ENCODE data around the gene PCDH9.
"Not testable (repeated sequence)": the region's sequence is repeated elsewhere in the genome, so short reads cannot be mapped to it uniquely, and the experiment has no call there.

The PCDH9 gene

DNA sequence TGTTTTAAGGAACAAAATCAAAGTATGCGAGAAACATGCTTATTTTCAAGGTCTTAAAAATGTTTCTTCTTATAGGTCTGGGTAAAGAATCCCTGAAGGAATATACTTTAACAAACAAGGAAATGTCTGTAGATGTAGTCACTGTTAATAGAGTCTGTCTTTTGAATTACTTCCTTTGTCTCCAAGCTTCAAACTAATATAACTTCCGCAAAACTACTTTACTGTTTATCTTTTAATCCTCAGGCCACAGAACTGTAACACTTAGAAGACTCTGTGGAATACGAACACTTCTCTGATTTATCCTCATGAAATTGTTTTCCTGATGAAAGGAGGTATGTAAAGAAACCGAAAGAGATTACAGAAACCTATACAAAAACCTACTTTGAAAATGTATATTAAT, 316.0 kb downstream of the PCDH9 start:
- no peak for DNase-seq (ENCODE audit: low read depth in 3 of 3)

DNA sequence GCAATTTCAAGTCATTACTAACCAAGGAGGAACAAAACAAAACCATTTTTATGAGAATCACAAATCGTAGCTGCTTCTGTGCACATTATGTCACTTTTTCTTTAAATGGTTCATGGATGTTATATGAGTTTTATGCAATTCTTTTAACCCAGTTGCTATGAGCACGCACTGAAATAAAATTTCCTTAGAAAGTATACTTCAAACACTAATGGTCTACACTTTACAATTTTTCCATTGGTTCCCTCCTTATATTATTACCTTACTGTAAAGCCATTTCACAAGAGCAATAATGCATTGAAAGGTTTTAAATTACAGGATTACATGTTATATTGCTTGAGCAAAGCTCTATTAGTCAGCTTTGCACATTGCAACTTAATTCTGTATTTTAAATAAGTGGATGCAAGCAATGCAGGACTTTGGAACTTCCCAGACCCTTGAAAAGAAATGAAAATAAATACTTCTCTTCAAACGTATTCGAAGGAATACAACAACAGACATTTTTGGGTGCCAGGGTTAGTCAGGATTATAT, 318.7 kb downstream of the PCDH9 start:
- no peak for DNase-seq (ENCODE audit: low read depth in 3 of 3)

DNA sequence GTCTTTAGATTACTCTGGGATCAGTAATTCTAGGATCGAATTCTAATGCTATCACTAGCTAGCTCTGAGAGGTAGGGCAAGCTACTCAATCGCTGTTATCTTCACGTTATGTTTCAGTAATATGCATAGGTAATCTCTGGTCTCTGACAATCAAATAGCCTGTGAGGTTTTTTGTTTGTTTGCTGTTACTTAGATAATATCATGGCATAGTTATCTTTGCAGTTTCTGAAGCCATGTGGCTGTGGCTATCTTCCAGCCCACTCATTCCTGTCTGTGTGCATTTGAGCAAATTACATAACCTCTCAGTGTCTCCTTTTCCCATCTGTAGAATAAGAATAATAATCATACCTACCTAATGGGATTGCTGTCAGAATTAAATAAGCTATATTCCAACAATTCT, 330.2 kb downstream of the PCDH9 start:
- no peak for DNase-seq (ENCODE audit: low read depth in 3 of 3)

GRCh38 chr13:66896933-66897332, 333.2 kb downstream of the PCDH9 start:
- DNase-seq (ENCODE audit: low read depth in 3 of 3), result no peak

GRCh38 chr13:66895780-66896179, 334.4 kb downstream of the PCDH9 start:
- no peak for DNase-seq (ENCODE audit: low read depth in 3 of 3)

DNA sequence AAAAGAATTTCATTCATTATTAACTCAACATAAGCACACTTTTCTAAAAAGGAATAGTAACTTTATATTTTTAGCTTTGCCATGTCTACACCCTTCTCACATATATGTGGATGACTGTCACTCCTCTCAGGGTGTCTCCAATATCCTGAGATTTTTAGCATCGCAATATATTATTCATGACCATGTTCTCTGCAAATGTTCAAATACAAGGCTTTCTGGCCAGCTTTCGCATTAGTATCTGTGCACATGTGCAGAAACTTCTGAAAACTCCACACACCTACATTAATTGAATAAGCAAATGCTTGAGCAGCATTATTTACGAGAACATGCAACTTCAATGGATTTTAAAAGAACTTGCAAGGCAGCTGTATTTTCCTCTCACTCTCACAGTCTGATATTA, 334.8 kb downstream of the PCDH9 start:
- DNase-seq (ENCODE audit: low read depth in 3 of 3), result no peak

DNA sequence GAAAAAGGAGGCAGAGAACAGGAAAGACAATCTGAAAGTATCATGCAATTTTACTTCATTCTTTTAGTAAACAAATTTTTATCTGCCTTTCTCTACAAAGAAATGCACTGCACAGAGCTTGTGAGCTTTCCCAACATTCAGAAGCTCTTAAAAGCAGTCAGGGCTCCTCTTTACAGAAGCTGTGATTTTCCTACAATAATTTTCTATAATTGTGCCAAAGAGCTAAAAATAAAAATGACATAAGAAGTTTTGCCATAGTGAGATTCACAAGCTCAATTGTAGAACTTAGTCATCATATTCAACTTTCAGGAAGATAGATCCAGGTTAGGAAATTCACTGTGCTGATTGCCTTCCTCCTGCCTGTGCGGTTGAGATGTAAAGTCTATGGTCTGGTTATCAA, 341.4 kb downstream of the PCDH9 start:
- no peak for DNase-seq (ENCODE audit: low read depth in 3 of 3)

- no peak for DNase-seq (ENCODE audit: low read depth in 3 of 3)
Measured at GRCh38 chr13:66887088-66887487, 343.0 kb downstream of the PCDH9 start.

DNA sequence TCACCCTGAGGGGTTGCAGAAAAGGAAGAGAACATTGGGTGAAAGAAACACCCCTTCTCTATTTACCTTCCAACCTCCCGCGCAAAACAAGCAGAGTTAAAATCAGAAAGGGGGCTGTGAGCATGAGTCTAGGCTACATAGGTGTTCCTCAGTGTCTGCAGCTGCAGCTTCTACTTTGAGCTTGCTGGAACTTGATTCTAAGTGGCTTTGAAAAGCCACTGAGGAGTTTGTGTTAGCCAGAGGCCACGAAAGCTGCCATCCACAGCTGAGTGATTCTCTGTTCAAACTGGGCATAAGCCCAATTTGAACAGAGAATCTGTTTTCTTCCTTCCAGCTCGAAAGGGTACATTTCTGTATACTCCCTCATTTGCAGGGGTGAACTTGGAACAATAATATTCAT, 343.9 kb downstream of the PCDH9 start:
- DNase-seq (ENCODE audit: low read depth in 3 of 3), result no peak

GRCh38 chr13:66881170-66881569, 349.0 kb downstream of the PCDH9 start:
- DNase-seq (ENCODE audit: low read depth in 3 of 3), result not testable (repeated sequence)

DNA sequence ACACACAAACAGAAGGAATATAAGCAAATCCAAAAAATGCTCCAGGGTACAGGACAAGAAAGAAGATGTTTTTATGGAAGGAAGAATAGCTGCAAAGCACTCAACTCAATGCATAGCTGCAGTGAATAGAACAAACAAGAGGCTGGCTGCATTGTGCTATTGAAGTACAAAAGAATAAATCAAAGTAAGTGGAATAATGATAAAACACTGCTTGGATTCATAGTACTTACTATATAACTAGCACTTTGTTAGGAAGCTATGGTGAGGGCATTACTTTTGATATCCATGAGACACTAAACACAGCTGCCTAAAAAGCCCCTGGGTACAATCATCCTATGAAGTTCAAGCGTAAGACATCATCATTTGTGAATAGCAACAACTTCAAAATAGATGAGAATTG, 350.1 kb downstream of the PCDH9 start:
- no peak for DNase-seq (ENCODE audit: low read depth in 3 of 3)

- DNase-seq (ENCODE audit: low read depth in 3 of 3), result no peak
Measured at GRCh38 chr13:66875264-66875663, 354.9 kb downstream of the PCDH9 start.

DNA sequence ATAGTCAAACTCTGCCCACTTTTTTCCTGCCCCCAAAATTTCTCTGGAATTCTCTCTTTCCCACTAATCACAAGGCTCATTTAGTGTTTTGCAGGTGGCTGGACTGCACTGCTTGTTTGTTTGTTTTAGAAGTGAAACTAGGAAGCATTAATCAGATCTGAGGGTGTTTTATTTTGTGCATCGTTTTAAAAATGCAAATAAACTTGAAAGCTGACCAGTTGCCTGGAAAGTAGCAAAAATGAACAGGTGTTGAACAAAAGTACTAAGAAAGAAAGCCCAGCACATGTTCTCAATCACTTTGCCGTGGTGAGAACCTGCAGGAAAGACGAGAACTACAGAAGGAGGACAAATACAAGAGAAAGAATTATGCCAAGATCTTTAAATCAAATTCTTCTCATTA, 365.5 kb downstream of the PCDH9 start:
- no peak for DNase-seq (ENCODE audit: low read depth in 3 of 3)

GRCh38 chr13:66860878-66861417, 369.2 kb downstream of the PCDH9 start:
- no peak for DNase-seq (ENCODE audit: low read depth in 3 of 3)

DNA sequence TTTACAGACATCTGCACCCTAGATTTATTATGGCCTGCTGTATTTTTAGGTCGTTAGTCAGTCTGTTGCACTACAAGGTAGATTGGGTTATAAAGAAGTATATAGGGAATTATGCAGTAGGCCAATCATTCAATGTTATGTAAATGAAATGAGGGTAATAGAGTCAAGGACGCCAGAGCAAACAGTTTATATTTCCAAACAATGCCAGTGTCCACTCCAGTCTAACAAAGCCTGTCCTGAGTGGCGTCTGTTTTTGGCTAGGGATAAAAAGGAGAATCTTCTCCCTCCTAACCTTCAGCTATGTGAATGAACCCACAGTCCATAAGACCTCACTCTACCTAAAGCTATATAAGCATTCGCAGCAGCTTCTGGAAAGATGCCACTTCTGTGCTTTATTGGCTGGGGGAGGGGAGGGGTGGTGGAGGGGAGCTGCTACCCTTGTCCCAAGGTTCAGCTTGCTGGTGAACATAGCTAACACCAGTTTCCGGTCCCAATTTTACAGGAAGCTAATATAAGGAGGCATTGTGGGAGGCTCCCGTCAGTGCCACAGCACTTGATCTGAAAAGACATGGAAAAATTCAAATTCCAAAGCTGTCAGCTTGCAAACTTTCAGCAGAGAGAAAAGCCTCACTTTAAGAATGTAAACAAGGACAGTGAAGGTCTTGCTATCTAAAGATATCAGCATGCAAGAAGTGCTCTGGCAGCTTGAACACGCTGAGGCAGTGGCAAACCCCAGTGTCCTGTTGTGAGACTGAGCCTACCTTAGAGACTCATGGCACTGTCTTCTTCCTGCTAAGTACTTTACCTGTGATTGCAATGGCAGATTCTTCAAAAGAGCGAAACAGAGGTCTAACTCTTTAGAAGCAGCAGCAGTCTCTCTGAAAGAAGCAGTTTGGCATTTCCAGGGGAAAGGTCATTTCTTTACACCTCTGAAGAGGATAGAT, 369.9 kb downstream of the PCDH9 start:
- no peak for DNase-seq (ENCODE audit: low read depth in 3 of 3)

GRCh38 chr13:66859078-66859477, 371.1 kb downstream of the PCDH9 start:
- no peak for DNase-seq (ENCODE audit: low read depth in 3 of 3)

GRCh38 chr13:66858163-66858562, 372.0 kb downstream of the PCDH9 start:
- no peak for DNase-seq (ENCODE audit: low read depth in 3 of 3)

DNA sequence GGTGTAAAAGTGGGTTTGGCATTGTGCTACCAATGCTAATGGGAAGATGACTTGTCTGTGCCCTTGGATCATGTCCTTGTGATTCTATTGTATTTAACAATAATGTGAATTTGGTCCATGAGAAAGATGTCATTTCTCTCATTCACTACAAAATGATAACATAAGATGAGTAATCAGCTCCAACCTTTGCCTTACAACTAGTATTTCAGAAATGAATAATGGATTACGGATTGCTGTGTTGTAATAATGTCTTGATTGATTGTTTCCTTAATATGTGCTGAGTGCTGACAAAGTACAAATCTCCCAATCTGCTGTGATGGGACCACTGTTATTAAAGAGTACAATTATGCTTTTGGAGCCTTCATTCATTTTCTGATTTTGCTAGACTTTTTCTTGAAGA, 375.0 kb downstream of the PCDH9 start:
- DNase-seq (ENCODE audit: low read depth in 3 of 3), result no peak

- no peak for DNase-seq (ENCODE audit: low read depth in 3 of 3)
Measured at GRCh38 chr13:66853564-66853963, 376.6 kb downstream of the PCDH9 start.

GRCh38 chr13:66849706-66850105, 380.4 kb downstream of the PCDH9 start:
- no peak for DNase-seq (ENCODE audit: low read depth in 3 of 3)

- DNase-seq (ENCODE audit: low read depth in 3 of 3), result no peak
Measured at GRCh38 chr13:66847541-66847940, 382.6 kb downstream of the PCDH9 start.

- DNase-seq (ENCODE audit: low read depth in 3 of 3), result no peak
Measured at GRCh38 chr13:66845393-66845792, 384.7 kb downstream of the PCDH9 start.

GRCh38 chr13:66844933-66845332, 385.2 kb downstream of the PCDH9 start:
- no peak for DNase-seq (ENCODE audit: low read depth in 3 of 3)
